Stimulated activated CD4-positive, alpha-beta T cell treated with anti-CD3 and anti-CD28 coated beads, Interleukin-2, amount 100 ng/mL, for 4 hours (primary cell): ENCODE results near the gene GZMM.
A peak's percentile ranks its signal among the peaks of the same experiment; 100 is the strongest.
"Not testable (repeated sequence)": the region's sequence is repeated elsewhere in the genome, so short reads cannot be mapped to it uniquely, and the experiment has no call there.

Source experiments
- DNase-seq: peaks from one replicate; pipeline ENCODE4 v3.0.0-alpha.2; 2020; ENCODE audit warnings: low read depth

Gene GZMM

DNA sequence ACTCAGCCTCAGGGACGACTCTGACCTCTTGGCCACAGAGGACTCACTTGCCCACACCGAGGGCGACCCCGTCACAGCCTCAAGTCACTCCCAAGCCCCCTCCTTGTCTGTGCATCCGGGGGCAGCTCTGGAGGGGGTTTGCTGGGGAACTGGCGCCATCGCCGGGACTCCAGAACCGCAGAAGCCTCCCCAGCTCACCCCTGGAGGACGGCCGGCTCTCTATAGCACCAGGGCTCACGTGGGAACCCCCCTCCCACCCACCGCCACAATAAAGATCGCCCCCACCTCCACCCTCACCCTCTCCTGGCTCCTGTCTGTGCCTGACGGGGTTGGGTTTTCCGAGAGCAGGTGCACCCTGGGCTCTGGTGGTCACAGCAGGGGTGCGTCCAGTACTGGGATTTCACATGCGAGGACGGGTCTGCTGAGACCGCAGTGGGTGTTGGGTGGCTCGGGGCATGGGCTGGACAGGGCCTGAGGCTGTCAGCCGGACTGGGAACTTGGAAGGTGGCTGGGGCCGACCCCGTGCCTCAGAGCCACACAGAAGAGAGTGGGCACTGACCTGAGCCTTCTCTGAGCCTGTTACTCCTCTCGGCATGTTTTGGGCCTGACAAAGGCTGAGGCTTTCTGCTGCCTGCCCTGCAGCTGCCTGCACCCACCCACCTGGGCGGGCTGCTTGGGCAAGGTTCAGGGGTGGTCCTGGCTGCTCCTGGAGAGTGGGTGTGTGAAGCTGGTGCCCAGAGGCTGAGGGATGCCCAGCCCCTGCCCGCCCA, 39.5 kb downstream of the GZMM start:
- DNase-seq = no peak

DNA sequence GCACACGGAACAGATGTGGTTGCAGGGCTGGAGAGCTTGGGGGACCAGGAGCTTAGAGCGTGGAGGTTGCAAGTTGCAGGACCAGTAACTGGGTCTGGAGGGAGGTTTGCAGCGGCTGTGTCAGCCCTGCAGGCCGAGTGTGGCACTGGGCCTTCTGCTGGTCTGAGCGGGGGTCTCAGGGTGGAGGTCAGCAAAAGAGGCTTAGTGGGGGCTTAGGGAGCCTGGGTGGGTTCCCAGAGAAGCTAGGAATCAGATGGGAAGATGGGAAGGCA, 40.1 kb downstream of the GZMM start:
- no peak for DNase-seq

DNA sequence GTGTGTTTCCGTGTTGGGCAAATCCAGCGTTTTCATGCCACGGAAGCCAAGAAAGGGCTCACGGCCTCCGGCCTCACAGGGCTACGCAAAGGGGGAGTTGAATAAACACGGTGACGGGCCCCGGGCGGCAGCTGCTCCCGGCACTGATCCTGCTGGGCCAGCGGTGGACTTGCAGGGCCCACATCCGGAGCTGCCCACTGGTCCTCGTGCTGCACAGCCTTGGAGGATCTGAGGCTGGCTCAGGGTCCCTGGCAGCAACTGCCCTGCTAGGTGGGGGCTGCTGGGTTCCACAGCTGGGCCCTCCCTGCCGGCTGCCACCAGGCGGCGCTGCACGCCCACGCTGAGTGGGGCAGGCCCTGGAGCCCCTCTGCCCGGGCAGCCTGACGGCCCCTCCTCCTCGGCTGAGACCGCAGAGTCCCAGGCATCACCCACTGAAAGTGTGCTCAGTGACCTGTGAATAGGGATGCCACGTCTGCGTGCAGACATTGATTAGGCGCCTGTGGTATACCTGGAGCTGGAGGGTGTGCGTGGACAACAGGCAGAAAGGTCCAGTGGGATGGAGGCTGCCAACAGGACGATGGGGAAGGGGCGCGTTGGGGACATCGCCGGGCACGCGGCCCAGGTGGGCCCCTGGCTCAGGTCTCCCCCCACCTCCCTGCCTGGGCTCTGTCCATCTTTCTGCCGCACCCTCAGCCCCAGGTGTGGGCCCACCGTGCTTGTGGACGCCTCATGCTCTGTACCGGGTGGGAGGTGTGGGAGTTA, 40.6 kb downstream of the GZMM start:
- peak; percentile 48 for DNase-seq

DNA sequence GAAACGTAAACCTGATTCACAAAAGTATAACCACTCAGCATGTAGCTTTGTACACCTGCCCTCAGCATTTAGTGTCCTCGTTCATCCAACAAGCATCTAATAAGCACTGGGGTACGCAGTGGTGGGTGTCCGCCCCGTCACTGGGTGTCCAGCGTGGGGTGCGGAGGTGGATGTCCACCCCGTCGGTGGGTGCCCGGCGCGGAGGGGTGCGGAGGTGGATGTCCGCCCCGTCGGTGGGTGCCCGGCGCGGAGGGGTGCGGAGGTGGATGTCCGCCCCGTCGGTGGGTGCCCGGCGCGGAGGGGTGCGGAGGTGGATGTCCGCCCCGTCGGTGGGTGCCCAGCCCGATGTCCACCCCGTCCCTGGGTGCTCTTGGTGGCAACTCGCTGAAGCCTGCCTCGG, 41.3 kb downstream of the GZMM start:
- not testable (repeated sequence) for DNase-seq

DNA sequence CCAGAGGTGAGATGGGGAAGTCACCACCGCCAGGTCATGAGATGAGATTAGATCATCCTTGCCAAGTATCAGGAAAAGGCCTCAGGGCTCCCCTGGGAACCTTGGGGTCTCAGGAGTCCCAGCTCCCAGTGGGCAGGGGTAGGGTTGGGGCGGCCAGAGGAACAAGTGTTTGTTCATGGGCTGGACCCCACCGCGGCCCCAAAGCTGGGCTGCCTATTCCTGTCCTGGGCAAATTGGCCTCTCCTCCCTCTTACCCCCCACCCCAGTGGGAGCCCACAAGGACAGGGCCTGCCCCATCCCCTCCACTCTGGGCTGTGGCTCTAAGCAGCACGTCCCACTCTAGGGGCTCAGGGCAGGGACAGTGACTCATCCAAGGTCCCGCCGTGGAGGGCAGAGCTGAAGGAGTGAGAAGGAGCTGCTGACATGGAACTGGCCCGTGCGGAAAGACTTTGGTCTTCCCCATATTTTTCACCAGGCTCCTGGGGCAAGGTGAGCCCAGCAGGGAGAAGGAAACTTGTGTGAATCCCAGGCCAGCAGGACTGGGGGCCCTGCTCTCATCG, 41.8 kb downstream of the GZMM start:
- no peak for DNase-seq

DNA sequence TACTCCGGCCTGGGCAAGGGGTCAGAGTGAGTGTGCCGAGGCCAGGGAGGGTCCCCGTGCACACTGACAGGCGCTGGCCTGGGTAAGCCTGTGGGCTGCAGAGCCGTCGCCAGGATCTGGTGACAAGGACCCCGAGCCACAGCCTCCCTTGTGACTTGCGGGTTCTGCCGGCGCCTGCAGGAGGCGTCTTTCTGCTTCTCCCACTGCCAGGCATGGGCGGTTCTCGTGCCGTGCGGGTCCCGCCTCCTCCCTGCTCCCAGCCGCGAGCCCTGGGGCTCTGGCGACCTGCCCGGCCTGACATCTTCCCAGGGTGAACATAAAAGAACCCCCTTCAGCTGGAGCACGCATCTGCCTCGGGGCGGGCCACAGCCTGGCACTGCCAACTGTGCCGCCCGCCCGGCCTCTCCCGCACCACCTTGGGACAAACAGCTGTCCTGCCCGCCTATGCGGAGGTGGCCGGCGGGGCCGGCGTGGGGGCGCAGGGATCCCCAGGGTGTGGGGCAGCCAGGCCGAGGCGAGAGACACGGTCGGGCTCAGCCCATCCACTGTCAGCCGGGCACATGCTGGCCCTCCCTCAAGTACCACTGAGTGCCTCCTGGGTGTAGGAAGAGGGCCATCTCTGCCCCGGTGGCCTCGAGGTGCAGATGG, 44.4 kb downstream of the GZMM start:
- peak; percentile 52 for DNase-seq

DNA sequence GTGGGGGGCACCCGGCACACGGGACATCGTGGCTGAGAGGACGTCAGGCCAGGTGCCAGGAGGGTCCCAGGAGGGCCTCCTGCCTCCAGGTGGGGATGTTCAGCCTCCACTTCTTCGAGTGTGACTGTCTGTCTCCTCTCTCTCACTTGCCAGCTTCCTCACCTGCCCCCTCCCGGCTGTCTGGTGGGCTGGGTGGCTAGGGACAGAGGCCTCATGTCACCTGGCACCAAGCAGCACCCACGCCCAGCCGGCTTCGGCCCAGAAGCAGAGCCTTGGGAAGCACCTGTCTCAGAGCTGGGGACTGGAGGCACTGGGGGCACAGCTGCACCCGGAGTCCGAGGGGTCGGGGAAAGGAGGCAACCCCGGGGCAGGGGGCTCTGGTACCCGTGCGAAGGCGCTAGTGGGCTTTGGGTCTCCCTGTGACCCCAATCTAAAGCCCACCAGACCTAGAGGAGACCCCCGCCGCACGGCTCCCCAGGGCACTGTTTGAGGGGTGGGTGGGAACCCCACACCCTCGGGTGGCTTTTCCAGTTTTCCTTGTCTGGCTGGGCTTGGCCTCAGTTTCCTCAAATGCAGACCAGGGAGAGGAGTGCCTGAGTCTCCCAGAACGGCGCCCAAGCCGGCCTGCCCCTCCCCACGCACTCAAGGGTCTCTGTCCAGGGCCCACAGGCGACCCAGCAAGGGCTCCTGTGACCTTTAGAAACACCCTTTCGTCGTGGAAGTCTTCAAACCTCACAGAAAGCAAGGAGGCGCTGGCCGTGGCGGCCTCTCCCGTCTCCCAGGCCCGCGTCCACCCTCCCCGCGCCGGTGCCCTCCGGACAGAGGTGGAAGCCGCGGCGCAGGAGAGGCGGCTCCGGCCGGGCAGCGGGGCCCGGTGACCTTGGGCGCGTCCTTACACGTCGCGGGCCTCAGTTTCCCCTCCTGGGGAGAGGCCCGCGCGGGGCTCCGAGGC, 45.2 kb downstream of the GZMM start:
- DNase-seq = no peak

DNA sequence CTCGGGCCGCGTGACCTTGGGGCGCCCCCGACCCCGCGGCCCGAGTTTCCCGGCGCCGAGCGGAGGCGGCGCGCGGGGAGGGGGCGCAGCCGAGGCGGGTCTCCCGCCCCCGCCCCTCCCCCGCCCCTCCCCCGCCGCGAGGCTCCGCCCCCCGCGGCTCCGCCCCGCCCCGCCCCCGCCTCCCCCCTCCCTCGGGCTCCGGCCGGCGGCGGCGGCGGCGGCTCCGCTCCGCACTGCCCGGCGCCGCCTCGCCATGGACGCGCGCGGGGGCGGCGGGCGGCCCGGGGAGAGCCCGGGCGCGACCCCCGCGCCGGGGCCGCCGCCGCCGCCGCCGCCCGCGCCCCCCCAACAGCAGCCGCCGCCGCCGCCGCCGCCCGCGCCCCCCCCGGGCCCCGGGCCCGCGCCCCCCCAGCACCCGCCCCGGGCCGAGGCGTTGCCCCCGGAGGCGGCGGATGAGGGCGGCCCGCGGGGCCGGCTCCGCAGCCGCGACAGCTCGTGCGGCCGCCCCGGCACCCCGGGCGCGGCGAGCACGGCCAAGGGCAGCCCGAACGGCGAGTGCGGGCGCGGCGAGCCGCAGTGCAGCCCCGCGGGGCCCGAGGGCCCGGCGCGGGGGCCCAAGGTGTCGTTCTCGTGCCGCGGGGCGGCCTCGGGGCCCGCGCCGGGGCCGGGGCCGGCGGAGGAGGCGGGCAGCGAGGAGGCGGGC, 46.0 kb downstream of the GZMM start, which contains the start of gene HCN2:
Gene HCN2 (plus strand): TSS at position 189 of the 703 bp plus-strand sequence. CDS start 65 bp downstream, at position 254.
- DNase-seq = no peak

DNA sequence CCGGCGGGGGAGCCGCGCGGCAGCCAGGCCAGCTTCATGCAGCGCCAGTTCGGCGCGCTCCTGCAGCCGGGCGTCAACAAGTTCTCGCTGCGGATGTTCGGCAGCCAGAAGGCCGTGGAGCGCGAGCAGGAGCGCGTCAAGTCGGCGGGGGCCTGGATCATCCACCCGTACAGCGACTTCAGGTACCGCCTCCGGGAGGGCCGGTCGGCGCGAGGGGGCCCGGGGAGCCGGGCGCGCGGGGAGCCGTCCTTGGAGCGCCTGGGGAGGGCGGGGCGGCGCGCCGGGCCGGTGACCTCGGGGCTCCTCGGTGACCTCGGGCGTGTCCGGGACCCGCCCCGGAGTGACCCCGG, 46.5 kb downstream of the GZMM start:
- DNase-seq = no peak

DNA sequence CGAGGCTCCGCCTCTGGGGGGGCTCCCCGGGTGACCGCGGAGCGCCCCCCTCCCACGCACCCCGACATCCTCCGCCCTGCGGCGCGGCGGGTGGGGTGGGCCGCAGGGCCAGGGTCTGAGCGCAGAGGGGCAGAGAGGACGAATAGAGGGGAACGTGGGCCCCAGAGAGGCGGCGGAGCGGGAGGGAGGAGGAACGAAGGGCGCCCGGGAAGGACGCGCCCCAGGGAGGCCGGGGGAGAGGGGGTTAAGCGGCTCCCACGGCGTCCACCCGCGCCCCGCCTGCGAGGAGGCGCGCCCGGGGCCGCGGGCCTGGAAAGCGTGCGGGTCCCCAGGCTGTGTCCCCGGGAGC, 46.9 kb downstream of the GZMM start:
- DNase-seq = no peak

DNA sequence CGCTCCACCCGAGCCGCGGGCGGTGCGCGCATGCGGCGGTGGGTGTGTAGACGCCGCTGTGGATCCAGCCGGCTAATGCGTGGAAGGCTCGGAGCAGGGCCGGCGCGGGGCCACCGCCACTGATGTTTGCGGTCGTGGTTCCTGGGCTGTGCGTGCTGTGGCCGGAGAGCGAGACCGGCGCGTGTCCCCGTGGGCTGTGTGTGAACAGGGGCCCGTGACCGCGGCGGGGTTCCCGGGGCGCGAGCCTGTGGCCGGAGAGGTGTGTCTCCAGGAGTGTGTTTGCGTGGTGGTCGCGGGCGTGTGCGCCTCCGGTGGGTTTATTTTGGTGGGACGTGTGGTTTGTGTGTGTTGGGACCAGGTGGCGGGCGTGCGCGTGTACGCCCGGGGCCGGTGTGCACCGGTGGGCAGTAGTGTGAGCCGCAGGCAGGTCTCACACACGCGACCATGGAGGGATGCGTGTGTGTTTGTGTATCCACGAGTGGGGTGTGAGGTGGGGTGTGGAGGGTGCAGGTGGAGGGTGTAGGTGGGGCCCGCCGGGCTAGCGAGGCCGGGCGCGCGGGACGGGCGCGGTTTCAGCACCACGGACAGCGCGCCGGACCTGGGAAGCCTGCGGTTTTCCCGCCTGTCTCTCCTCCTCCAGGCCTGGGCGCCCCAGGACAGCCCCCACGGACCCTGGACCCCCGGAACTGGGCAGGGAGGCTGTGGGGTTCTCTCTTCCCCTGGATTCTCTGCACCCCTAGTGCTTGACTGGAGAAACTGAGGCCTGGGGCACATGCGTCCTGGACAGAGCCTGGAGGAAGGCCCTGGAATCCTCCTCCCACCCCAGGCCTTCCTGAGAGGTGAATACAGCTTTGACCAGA, 47.5 kb downstream of the GZMM start:
- no peak for DNase-seq

DNA sequence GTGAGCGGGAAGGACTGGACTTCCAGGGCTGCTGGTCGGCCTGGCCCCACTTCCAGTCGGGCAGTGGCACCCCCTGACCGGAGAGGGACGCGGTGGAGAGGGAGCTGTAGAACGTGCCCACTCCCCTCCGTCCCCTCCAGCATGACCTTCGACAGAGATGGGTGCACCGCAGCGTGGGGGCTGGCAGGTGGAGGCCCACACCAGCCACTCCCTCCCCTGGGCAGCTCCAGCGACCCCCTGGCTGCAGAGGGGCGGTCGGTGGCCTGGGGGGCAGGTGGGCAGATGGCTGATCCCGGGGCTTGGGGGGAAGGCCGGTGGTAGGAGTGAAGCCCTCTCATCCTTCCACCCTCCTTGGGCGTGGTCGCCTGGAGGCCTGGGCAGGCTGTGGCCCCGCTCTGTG, 48.2 kb downstream of the GZMM start:
- no peak for DNase-seq

DNA sequence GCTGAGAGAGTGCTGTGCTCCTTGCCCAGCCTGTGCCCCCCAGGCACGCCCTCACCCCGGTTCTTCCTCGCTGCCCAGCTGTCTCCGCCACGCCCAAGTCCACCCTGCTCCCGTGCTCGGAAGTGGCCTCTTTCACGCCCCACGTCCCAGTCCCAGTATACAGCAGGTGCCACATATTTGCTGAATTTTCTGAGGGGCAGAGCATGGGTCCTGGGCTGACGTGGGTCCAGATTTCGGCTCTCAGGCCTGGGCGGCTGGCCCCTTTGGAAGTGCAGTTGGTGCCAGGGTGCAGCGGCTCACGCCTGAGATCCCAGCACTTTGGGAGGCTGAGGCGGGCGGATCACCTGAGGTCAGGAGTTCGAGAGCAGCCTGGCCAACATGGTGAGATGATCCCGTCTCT, 49.2 kb downstream of the GZMM start:
- DNase-seq = no peak

DNA sequence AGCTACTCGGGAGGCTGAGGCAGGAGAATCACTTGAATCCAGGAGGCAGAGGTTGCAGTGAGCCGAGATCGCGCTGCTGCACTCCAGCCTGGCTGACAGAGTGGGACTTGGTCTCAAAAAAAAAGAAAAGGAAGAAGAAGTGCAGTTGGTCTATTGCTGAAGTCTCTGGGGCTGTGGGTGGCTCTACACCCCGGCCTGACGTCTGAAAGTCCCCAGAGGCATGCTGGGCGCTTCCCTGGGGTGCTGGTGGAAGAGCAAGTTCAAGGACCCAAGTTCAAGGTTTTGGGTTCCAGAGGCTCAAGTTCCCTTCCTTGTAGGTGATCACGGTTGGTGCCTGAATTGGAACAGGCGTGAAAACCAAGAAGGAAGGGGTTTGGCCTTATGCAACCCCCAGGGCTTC, 49.7 kb downstream of the GZMM start:
- no peak for DNase-seq

DNA sequence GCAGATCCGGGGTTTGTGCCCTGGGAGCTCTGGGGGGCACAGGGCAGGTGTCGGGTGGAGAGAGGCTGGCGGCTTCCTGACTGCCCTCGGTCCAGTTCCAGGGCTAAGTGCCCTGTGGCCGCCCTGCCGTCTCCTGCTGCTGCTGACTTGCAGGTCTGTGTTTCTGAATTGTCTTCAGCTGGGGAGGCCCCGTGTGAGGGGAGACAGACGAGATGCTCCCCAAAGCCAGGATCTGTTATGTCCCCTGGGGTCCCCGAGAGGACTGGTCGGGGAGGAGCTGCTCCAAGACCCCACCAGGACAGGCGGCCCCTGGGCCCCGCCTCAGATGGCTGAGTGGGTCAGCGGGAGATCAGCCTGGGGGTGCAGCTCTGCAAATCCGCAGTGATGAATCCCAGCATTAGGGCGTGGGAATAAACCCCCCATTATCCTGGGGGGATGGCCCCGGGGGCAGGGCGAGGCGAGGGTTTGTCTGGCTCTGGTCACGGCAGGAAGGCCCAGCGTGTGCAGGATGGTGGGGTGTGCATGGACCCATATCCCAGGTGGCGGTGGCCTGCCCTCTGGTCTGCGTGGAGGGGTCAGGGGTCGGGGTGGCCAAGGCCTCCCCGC, 50.5 kb downstream of the GZMM start:
- DNase-seq = no peak

DNA sequence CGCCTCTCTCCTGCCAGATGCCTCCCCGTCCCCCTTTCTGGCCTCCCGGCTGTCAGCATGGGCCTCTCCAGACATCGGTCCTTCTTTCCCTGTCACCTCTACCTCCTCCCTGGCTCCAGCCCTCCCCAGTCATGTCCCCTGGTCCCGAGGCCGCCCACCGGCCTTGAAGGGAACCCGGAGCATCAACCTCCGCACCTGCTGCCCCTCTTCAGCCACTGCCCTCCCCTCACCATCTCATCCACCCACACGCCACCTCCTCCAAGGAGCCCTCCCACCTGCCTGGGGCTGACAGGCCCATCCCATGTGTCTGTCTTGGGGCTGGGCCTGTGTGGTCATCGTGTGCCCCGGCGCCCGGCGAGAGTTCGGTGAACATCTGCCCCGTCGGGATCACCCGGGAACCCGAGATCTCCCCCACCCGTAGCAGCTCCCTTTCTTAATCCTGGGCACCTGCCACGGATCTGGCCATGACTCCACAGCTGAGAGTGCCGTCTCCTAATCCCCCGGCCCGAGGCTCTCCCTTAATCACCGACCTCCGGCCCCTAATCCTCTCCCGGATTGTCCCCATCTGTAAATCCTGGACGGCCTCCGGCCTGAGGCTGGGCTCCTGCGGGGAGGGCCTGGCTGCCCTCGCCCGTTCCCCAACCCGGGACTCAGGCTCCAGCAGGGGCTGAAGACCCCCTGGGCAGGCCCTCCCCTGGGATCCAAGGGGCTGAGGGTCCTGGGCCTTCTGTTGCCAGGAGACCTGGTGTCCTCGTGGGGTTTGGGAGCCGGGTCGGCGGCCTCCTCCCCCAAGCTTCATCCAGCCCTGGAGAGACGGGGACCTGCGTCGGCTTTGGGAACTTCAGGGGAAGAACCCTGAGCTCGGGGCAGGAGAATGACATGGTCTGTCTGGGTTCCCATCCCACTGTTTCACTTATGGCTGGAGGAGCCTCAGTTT, 51.7 kb downstream of the GZMM start:
- no peak for DNase-seq

DNA sequence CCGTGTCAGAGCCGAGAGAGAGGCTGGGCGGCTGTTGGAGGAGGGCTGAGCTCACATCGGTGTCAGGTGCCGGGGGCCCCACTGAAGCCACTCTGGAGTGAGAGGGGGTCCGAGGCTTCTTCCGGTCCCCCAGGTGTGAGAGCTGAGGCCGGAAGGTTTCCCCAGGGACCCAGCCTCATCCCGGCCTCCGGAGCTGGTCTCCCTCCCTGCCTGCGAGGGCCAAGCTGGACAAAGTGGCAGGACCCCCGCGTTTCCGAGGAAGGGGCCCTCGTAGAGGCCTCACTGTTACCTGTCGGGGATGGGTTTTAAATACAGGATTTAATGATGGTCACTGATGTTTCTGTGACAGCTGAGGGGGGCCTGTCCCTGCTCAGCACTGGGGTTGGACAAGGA, 52.4 kb downstream of the GZMM start:
- DNase-seq = no peak

DNA sequence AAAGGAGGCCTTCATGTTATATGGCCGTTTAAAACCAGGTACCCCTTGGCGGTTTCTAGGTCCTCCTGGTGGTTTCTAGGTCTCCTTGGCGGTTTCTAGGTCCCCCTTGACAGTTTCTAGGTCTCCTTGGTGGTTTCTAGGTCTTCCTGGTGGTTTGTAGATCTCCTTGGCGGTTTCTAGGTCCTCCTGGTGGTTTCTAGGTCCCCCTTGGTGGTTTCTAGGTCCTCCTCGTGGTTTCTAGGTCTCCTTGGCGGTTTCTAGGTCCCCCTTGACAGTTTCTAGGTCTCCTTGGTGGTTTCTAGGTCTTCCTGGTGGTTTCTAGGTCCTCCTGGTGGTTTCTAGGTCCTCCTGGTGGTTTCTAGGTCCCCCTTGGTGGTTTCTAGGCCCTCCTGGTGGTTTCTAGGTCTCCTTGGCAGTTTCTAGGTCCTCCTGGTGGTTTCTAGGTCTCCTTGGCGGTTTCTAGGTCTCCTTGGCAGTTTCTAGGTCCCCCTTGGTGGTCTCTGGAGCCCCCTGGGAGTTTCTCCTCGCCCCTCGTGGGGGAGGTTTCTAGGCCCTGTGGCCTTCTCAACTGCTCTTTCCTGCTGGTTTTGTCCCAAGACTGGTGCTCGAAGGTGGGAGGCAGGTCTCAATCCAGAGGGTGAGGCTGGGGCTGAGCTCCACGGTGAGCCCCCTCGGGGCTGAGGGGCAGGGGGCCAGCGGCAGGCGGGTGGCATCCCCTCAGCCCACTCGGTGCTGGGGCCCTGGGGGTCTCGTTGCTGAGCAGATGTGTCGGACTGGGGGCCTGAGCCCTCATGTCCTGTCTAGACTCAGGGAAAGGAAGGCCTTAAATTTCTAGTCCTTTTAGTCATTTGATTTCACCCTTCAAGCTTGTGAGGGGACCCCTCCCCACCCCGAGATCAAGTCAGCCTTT, 53.8 kb downstream of the GZMM start:
- DNase-seq = no peak
